ENCODE measurements around the gene DCD.
"Not testable (repeated sequence)": the region's sequence is repeated elsewhere in the genome, so short reads cannot be mapped to it uniquely, and the experiment has no call there.

Gene DCD

DNA sequence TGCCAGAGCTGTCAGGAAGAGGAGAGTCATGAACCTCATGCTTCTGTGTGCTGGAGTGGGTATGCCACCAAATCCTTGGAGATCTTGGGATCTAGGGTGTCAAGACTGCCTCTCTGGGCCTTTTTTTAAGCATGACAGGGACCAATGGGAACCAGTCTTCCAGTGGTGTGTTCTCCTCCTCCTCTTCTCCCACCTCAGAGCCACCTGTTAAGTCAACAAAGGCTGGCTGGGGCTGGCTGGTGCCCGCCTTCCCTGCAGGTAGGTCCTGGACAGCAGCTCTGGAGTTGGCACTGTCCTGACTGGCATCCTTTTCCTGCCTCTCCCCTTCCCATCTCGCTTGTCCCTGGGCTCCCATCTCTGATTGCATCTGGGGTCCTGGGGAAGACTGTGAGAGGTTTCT is at the start of gene DCD:
DCD (minus strand) TSS at position 101 of the 400 bp plus-strand sequence; CDS start at position 39, 62 bp downstream.
- DNase-seq, result no peak

GRCh38 chr12:54697851-54698250 is 49.7 kb upstream of the DCD start:
- no peak for DNase-seq

GRCh38 chr12:54692353-54692752 is 44.2 kb upstream of the DCD start:
- DNase-seq, result no peak

DNA sequence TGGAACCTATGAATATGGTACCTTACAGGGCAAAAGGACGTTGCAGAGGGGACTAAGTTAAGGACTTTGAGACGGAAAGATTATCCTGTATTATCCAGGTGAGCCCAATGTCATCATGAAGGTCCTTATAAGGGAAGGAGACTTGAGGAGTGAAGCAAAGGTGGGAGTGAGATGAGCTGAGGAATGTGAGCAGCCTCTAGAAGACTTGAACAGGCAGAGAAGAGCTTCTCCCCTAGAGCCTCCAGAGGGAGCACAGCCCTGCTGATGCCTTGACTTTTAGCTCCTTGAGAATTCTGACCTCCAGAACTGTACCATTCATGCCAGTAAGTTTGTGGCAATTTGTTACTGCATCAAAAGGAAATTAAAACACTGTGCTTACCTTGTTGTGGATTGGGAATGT is 41.8 kb upstream of the DCD start:
- no peak for DNase-seq

- no peak for DNase-seq
These were observed 40.8 kb upstream of the DCD start for GRCh38 chr12:54689034-54689372.

DNA sequence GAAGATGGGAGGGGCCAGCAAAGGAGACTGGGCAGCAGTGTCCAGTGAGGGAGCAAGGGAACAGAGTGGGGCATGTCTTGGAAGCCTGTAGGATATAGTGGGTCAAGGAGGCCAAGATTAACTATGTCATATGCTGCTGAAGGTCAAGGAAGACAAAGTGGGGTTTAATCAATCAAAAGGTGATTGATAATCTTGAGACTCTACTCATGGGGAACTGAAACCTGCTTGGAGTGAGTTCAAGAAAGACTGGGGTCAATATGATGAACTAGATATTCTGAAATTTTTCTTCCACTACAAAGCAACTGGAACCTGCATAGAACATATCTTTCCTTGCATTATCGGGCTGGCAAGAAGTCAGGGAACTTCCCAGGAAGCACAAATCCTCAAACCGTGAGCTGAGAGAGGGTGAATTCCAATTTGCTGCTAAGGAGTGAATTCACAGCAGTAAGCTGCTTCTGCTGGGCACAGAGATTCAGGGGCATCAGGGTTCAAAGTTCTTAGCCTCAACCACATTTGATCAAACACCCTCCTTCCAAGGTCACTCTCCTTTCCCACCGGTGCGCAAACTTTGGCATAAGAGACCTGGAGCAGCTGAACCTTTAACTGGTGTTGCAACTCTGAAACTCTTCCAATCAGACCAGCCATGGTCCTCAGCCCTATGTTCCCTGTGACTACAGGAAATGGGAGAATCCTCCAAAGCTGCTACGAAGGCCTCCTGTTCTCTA is 40.3 kb upstream of the DCD start:
- DNase-seq, result no peak

- DNase-seq, result no peak
These were observed 36.8 kb upstream of the DCD start for GRCh38 chr12:54684636-54685630.

DNA sequence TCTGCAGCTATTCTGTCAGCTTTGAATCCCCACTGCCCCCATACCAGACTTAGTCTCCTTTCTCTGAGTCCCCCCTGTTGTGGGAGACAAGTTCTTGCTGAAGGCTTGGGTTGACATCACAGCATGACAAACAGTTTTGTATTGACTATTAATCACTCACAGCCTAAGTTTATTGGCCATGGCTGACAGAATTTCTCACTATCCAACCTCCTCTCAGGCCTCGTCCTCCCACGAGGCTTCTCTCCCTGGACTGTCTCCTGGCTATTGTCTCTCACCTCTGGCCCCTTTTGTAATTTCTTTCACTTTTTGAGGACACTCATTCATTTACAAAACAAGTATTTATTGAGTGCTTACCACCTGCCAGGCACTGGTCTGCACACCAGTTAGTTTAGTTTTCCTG is 35.2 kb upstream of the DCD start:
- DNase-seq, result no peak

- DNase-seq, result no peak
These were observed 34.5 kb upstream of the DCD start for GRCh38 chr12:54682674-54683073.

GRCh38 chr12:54680374-54680773 is 32.2 kb upstream of the DCD start:
- peak; percentile 29 for DNase-seq

DNA sequence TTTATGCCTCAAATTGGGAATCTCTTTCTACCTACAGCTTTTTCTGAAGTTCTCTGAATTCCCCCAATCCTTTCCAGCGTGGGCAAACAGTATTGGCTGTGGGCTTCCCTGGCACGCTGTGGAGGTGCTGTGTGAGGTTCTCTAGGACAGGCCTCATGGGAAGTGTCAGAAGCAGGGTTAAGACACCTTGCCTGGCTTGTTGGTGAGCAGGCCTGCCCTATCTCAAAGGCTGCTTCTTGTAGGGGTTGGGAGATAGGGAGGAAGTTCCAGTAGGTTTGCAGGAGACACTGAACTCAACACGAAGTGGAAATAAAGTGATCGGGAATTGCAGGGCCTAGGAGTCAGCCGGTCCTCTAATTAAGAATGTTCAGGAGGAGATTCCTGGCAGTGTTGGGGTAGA is 30.0 kb upstream of the DCD start:
- DNase-seq, result no peak

- no peak for DNase-seq
These were observed 19.8 kb upstream of the DCD start for GRCh38 chr12:54667945-54668344.

GRCh38 chr12:54666008-54666407 is 17.8 kb upstream of the DCD start:
- no peak for DNase-seq

GRCh38 chr12:54665022-54665635 is 17.0 kb upstream of the DCD start:
- DNase-seq, result not testable (repeated sequence)

GRCh38 chr12:54663603-54664002 is 15.4 kb upstream of the DCD start:
- no peak for DNase-seq

GRCh38 chr12:54662026-54662425 is 13.9 kb upstream of the DCD start:
- DNase-seq, result no peak

DNA sequence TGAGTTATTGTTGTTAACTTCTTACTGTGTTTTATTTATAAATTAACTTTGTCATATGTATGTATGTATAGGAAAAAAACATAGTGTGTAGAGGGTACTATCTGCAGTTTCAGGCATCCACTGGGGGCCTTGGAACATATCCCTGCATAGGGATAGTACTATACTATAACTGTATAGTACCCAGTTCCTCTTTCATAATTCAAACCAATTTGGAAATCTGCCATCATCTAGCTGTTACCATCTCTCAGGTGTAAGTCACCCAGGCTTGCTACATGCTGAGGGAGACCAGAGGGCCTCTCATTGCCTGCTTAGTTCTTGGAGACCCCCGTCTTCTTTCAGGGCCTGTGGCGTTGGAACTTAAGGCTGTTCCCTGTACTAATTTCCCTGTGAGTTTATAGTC is 12.9 kb upstream of the DCD start:
- DNase-seq, result no peak

GRCh38 chr12:54660320-54660962 is 12.3 kb upstream of the DCD start:
- DNase-seq, result no peak

DNA sequence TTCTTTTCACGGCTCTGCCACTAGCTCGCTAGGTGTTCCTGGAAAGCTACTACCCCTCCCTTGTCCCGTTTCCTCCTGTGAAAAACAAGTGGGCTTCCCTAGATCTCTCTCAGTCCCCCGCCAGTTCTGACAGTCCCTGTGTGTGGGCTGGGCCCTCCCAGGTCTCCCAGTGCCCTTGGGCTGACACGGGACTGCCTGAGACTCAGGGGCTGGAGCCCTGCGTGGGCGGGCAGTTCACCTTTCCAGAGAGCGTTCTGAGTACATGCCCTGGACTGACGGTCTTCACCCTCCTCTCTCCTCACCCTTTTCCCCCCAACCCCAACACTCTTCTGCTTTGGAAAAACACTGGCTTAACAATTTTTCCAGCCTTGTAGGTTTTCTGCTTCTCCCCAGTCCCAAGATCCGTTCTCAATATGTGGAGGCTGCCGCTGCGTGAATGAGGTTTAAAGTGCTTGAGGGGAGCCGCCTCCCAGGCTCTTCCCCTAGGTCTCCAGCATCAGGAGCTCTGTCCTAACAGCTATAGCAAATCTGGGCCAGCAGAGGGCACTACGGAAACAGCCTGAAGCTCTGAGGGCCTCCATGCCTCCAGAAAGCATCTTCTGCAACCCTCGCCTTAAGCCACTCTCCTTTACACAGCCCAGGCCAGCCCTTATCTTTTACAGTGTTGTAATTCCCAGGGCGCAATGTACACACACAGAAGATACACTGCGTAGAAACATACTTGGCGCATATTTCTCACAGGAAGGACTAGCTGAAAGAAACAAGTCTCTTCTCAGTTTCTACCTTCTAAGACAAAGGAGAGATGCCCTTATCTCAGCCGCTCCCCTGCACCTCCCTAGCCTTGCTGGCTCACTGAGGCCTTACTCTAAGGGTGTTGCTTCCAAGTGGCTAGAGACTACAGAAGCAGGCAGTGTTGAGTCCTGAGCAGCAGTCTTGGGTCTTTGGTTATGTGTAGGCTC is 10.4 kb upstream of the DCD start:
- peak; percentile 34 to 42 for DNase-seq

- DNase-seq, result no peak
These were observed 9.0 kb upstream of the DCD start for GRCh38 chr12:54657105-54657607.

DNA sequence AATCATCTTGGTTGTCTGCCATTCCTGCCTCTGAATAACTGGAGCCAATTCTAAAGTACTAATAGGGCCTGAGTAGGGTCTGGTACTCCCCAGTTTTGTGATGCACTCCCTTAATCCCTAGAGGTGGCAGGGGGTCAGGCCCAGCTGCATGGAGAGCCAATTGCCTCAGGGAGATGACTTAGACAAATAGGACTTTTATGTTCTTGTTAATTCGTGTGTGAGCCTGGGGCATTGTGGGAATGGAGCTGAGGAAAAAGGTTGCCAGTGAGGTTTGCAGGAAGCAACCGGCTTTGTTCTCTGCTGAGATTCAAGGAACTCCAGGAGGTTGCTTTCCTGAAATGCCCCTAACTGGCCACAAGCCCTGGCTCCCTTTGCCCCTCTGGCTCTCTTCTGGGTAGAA is 6.8 kb upstream of the DCD start:
- no peak for DNase-seq

DNA sequence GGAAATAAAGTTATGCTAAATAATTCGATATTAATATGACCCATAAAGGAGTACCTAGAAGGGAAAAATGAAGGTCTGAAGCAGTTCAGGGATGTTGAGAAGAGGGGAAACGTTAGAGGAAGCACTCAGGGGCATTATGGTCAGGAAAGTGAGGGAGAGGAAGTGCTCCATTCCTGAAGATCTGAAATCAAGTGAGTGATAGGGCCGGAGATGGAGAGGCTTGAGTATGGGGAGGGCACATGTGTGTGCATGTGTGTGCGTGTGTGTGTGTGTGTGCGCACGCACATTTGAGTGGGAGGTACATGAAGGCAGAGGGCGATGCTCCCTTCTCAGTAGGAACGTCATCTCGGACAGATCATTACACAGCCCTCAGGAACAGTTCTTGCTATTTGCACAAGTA is 4.9 kb upstream of the DCD start:
- DNase-seq, result no peak
